Colon (tissue), 2 donors: ENCODE results near the gene GYG1.

Experiments
- FAIRE-seq: peaks from 2 replicates; lab custom pipeline; 2012; peaks lifted over from hg19 to GRCh38; lab: Jason Lieb, UNC
- donor health status: control.
- donor health status: control.

Gene GYG1

DNA sequence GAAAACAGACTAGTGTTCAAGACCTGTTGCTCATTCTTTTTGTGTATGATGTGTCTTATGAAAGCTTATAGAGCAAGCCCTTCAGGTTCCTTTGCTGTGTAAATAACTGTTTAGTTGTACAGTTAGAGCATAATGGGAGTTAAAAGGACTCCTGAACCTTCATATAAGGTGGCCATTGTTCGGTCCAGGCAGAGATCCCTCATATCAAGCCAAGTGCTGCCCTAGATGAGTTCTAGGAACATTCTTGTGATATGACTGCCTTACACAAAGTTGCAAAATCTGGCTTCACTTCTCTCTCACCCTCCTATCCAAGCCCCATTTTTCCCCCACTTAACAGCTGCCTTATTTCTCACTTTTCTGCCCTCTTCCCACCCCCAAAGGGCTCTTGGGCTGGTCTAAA lies 26.9 kb downstream of the GYG1 start:
- FAIRE-seq: no peak

DNA sequence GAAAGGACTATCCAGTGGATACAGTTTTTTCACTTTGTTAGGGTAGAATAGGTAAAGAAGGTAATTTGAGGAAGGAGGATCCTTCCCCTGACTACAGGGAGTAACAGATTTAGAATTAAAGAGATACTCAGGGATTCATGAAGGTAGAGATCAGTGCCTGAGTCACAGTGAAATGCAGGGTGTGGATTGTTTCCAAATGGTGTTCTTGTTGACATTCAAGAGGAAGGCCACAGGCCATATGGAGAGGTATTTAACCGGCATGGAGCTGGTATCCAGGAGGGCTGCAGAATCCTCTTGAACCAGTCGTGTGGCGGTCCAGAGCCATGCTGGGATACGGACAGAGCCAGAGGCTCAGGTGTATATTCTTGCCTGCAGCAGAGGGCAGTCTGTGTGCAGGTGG lies 28.2 kb downstream of the GYG1 start:
- FAIRE-seq: no peak

DNA sequence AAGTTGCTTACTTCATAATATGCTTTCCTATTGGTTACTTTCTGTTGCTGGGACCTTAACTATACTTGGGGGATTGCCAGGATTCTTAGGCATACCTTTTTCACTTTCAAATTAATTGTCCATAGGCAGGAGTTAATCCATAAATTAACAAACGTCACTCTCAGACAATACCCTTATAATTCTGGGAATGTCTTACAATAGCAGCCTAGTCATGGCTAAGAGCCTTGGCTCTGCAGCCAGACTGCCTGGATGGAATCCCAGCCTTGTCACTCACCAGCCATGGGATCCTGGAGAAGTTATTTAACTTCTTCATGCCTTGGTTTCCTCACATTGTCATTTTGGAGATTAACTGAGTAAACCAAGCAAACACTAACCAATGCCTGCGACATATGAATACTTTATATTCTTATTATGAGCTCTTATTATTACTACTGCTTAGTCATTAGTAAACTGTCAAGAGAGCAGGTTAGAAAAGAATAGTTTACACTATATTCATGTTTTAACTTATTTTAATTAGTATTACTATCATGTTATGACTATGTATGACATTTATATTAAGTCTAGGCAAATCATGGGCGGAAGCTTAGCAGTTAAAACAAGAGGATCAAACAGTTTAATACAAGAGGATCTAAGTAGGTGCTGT lies 29.0 kb downstream of the GYG1 start:
- FAIRE-seq: no peak

DNA sequence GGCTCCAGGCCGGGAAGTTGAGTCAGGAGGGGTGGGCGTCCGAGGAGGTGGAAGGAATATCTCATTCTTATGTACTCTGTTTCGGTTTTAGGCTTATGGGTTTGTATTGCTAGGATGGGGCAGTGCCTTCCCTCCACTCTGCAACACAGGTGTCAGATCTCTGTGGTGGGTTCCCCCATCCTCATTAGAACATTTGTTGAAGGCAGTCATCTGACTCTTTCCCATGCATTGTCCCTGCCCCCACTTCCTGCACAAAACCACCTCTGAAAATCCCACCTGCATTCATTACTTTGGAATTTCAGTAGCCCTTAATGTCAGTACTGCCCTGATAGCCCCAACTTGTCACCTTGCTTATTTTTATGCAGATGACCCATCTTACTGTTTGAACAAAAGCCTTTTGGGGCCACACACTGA lies 29.5 kb downstream of the GYG1 start:
- no peak for FAIRE-seq

DNA sequence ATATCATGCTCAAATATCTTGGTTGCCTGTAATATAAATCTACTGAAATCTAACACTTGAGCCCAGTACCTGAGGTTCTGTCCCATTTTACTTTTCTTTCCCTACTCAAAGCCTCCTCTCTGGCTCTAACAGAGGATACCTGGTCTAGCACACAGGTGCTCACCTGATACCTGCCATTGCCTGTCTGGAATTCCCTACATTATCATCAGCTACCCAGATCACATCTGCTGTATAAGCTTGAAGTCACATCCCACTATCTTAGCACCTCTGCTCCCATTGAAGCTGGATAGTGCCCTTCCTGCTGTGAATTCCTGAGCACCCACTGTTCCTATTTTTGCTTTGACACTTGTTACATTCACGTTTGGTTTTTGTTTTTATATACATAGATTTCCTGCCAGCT lies 30.5 kb downstream of the GYG1 start:
- no peak for FAIRE-seq

DNA sequence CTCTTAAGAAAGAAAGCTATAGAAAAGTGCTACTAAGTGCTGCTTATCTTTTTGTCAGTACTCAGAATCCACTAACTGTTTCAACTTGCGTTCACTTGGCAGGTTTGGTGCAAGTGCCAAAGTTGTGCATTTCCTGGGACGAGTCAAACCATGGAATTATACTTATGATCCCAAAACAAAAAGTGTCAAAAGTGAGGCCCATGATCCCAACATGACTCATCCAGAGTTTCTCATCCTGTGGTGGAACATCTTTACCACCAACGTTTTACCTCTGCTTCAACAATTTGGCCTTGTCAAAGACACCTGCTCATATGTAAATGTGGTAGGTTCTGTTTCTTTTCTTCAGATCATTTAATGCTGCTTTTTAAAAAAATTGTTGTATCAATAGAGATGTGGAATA lies 32.6 kb downstream of the GYG1 start:
- FAIRE-seq: no peak

DNA sequence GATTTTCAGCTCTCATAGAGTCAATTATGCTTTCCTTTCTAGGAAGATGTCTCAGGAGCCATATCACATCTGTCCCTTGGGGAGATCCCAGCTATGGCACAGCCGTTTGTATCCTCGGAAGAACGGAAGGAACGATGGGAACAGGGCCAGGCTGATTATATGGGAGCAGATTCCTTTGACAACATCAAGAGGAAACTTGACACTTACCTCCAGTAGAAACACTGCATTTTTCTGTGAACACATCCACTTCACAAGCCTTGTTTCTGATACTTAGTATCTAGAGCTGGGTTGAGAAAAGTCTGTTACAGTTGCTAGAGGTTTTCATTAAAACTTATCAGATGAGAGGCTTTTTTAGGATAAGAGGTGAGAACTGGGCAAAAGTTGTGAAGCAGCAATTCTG lies 35.4 kb downstream of the GYG1 start:
- FAIRE-seq: no peak

DNA sequence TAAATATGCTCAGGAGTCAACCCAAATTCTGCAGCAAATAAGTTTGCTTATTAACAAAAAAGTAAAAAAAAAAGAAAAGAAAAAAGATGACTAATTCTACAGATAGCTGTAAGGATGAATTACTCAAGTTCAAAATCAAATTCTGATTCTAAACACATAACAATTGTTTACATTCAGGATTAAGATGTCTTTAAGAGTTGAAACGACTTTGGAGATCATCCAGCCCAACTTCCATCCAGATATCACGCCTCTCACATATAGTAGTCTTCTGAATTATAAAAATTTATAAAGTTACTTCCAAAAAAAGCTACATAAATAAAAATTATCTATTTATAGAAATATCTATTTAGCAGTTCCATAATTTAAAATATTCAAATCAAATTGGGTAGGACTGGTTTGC lies 39.8 kb downstream of the GYG1 start:
- FAIRE-seq: no peak

DNA sequence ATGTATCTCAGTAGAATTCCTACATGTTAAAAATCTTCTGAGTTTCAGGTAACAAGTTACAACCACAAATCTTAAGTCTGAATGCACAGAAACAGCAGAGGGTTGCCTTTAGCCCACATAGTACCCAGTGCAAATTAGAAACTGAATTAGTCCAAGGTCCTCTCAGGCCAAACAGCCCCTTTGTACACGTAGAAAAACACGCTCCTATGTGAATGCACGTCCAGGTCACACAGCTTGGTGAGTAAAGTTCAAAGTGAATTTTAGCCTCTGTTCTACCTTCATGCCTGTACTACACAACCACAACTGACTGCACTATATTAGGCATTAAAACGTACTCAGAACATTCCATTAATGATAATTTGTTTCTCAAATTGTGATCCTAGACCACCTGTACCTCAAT lies 46.3 kb downstream of the GYG1 start:
- no peak for FAIRE-seq

DNA sequence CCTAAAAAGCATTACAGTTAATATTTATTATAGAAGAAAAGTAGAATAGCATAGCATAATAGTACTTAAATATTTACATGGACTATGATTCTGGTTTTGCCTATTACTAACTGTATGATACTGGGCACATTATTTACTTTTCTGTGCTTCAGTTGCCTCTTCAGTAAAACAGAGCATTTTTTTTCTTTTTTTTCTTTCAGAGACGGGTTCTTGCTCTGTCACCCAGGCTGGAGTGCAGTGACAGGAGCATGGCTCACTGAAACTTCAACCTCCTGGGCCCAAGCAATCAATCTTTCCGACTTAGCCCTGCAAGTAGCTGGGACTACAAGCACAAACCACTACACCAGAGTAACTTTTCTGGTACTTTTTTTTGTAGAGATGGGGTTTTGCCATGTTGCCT lies 47.0 kb downstream of the GYG1 start:
- no peak for FAIRE-seq

DNA sequence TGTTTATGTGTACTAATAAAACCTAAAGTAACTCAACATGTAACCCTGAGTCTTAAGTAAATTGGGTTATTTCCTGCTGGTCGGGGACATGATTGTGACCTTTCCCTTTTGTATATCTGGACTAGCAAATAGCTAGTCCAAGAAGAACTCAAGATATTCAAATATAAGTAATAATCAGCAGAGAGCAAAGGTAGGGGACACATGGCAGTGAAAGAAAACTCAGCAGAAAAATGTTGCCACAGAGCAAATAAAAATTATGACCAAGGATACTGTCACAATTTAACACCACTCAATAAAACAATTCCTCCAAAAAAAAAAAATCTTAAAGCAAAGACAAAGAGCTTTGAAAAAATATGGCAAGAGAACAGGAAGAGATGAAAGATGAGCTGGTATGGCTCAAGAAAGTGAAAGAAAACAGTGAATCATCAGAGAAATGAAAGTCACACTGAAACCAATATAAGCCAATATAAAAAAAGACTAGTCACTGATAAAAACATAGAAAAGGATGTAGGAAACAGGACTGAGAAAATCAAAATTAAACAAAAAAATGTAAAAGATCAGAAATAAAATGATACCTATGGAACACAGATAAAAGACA lies 51.5 kb downstream of the GYG1 start:
- no peak for FAIRE-seq

DNA sequence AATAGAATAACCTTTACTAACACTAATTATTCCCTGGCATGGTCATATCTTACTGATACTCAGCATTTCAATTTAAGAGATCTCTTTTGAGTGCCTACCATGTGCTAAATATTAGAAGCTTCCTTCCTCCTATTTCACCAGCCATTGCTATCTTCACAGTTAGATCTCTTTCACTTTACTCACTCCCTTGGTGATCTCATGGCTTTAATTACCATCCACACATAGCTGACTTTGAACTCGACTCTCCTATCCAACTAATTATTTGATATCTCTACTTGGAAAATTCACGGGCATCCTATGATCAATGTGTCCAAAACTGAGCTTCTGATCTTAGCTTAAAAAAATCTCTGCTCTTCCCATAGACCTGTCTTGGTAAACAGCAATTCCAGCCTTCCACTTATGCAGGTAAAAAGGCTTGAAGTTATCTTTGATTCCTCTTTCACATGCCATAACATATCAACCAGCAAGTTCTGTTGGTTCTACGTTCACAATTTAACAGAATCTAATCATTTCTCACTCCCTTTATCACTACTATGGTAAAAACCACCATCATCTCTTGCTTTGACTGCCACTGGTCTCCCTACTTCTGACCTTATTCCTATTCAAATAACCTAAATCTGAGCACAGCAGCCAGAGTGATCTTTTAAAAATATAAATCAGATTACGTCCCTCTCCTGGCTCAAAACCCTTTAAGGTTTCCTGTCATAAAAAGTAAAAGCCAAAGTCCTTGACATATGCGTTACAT lies 53.2 kb downstream of the GYG1 start:
- no peak for FAIRE-seq

DNA sequence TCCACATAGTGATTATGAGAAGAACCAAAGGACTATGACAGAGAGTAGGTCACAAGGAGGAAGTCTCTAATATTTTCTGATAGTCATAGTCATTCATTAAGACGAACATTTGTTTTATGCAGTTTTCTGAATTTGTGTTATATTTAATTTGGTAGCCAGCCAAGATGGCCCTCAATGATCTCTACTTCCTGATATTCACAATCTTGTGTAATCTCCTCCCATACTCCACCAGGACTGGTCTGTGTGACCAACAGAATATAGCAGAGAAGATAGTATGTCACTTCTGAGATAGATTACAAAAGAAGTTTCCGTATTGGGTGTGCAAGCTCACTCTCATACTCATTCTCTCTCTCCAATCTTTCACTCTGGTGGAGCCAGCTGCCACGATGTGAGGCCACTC lies 64.2 kb downstream of the GYG1 start:
- no peak for FAIRE-seq

DNA sequence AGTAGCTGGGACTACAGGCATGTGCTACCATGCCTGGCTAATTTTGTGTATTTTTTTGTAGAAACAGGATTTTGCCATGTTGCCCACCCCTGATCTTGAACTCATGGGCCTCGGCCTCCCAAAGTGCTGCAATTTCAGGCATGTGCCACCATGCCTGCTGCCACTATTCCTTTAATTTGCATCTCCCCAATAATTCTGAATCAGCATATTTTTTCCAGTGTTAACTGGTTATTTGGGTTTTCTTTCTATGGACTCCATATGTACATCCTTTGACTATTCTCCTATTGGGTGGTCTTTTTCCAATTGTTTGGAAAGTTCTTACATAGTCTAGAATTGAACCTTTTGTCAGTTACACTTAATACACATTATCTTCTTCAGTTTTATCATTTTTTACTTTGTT lies 66.9 kb downstream of the GYG1 start:
- no peak for FAIRE-seq

DNA sequence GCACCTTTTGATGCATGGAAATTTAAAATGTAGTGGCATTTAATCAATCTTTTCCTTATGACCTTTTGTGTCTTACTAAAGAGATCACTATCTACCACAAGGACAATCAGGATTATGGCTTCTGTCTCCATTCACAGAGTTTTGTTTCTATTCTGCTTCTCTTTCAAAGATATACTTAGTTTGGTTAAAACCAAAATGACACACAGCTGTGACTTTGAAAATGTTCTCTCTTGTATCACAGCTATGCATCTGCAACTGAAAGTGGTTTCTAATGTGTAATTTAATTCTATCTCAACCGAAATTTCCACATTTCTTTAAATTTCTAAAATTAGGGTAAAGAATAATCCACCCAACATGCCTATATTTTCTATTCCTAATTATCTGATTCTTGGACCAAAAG lies 67.3 kb downstream of the GYG1 start:
- no peak for FAIRE-seq

DNA sequence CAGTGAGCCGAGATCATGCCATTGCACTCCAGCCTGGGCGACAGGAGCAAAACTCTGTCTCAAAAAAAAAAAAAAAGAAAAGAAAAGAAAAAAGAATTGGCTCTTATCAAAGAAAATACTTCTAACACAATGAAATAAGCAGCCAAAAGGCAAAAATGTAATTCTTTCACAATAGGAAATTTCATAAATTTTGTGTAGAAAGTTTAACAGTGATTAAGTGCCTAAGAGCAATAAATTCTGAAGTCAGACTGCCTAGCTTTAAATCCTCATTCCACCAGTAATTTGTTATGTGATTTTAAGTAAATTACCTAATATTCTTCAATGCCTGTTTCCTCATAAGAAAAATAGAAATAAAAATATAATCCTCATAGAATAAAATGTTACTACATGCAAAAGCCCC lies 70.4 kb downstream of the GYG1 start:
- peak; percentile 49 for FAIRE-seq

DNA sequence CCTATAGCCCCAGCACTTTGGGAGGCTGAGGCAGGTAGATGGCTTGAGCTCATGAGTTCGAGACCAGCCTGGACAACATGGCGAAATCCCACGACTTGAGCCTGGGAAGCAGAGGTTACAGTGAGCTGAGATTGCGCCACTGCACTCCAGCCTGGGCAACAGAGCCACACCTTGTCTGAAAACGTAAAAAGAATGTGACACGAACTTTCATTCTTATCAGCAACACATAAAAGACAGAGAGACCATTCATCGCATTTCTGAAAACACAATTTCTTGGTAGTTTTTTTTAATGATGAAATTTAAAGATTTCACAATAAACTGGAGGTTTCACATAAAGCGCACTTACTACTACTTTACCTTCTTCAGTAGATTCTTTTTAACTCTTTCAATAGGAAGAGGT lies 76.5 kb downstream of the GYG1 start:
- no peak for FAIRE-seq
